Activated CD4-positive, alpha-beta T cell treated with anti-CD3 and anti-CD28 coated beads, Interleukin-2, amount 10 ng/mL, durations not matched to agents 7 days and 5 days (primary cell): ENCODE results near the gene SGCE. TPM values are rescaled to one million over a fixed set of nuclear protein-coding genes. Genes with fewer than 3 reads are reported as not detected.

Source experiments
- CTCF ChIA-PET: fragments of 350-600 bp; sonication (Branson Sonifier 250); formaldehyde crosslinking; loops from one replicate; lab custom pipeline; 2021; ENCODE audit warnings: antibody characterized with exemption; lab: Charles Lee
- POLR2A ChIA-PET: fragments of 350-600 bp; sonication (Branson Sonifier 250); formaldehyde crosslinking; loops from one replicate; lab custom pipeline; 2021; ENCODE audit warnings: antibody characterized with exemption; lab: Charles Lee
- DNase-seq: peaks from one replicate; pipeline ENCODE4 v3.0.0-alpha.2; 2020
- H3K27ac Mint-ChIP-seq: one replicate; pipeline ENCODE4 v1.8.0; 2021; ENCODE audit warnings: mild to moderate bottlenecking, moderate library complexity, mixed read lengths
- H3K27me3 Mint-ChIP-seq: one replicate; pipeline ENCODE4 v1.8.0; 2021; ENCODE audit warnings: mixed read lengths
- H3K36me3 Mint-ChIP-seq: one replicate; pipeline ENCODE4 v1.8.0; 2021; ENCODE audit warnings: low read depth, mixed read lengths
- H3K4me1 Mint-ChIP-seq: one replicate; pipeline ENCODE4 v1.8.0; 2021; ENCODE audit warnings: mixed read lengths
- H3K4me3 Mint-ChIP-seq: one replicate; pipeline ENCODE4 v1.8.0; 2021; ENCODE audit warnings: mild to moderate bottlenecking, moderate library complexity, mixed read lengths
- H3K9me3 Mint-ChIP-seq: one replicate; pipeline ENCODE4 v1.8.0; 2021; ENCODE audit warnings: mixed read lengths
- total RNA-seq, 2 experiments: library from RNA; stranded (reverse); gene quantifications; one replicate each; pipeline ENCODE4 v1.2.3, GENCODE V29; 2021

SGCE gene
- total RNA-seq, 2 experiments from 2014 or later, result not detected

- H3K27me3 Mint-ChIP-seq, result peaks cover 4% of the 10 kb centered on the region
- H3K27ac Mint-ChIP-seq, result no peak overlapping the region
- no peaks in the 10 kb centered on the region for H3K4me1 Mint-ChIP-seq
- H3K9me3 Mint-ChIP-seq, result no peaks in the 10 kb centered on the region
- no peak overlapping the region for H3K4me3 Mint-ChIP-seq
- no peak for DNase-seq
- POLR2A ChIA-PET, result no interaction called here
- CTCF ChIA-PET, result no interaction called here
- H3K36me3 Mint-ChIP-seq, result no peaks in the 10 kb centered on the region
These were observed 53.8 kb downstream of the SGCE start for GRCh38 chr7:94602181-94602580.

GRCh38 chr7:94600267-94600666 lies 55.7 kb downstream of the SGCE start:
- Mint-ChIP-seq H3K27ac (no peak overlapping the region), H3K4me3 (no peak overlapping the region), H3K4me1 (no peaks in the 10 kb centered on the region), H3K36me3 (no peaks in the 10 kb centered on the region), H3K27me3 (no peaks in the 10 kb centered on the region), H3K9me3 (no peaks in the 10 kb centered on the region)
- ChIA-PET POLR2A (no interaction called here), CTCF (no interaction called here)
- DNase-seq, result no peak

- DNase-seq, result no peak
These were observed 60.2 kb downstream of the SGCE start for GRCh38 chr7:94595717-94596116.

GRCh38 chr7:94594882-94595281 lies 61.1 kb downstream of the SGCE start:
- no peak for DNase-seq
- POLR2A ChIA-PET, result no interaction called here
- Mint-ChIP-seq H3K27me3 (no peaks in the 10 kb centered on the region), H3K4me3 (no peak overlapping the region), H3K27ac (no peak overlapping the region), H3K9me3 (no peaks in the 10 kb centered on the region), H3K36me3 (no peaks in the 10 kb centered on the region), H3K4me1 (no peaks in the 10 kb centered on the region)
- CTCF ChIA-PET, result no interaction called here

More at GRCh38 chr7:94595717-94596116, 60.2 kb downstream of the SGCE start:
- POLR2A ChIA-PET, result no interaction called here
- Mint-ChIP-seq H3K27ac (no peak overlapping the region), H3K4me3 (no peak overlapping the region), H3K27me3 (no peaks in the 10 kb centered on the region), H3K4me1 (no peaks in the 10 kb centered on the region), H3K36me3 (no peaks in the 10 kb centered on the region), H3K9me3 (no peaks in the 10 kb centered on the region)
- CTCF ChIA-PET, result no interaction called here

- no peak for DNase-seq
- H3K27me3 Mint-ChIP-seq, result no peaks in the 10 kb centered on the region
- no peak overlapping the region for H3K4me3 Mint-ChIP-seq
- POLR2A ChIA-PET, result no interaction called here
- no peaks in the 10 kb centered on the region for H3K36me3 Mint-ChIP-seq
- H3K9me3 Mint-ChIP-seq, result no peaks in the 10 kb centered on the region
- CTCF ChIA-PET, result no interaction called here
- H3K4me1 Mint-ChIP-seq, result no peaks in the 10 kb centered on the region
- H3K27ac Mint-ChIP-seq, result no peak overlapping the region
These were observed 64.8 kb downstream of the SGCE start for GRCh38 chr7:94591176-94591575.

- Mint-ChIP-seq H3K4me3 (no peak overlapping the region), H3K27me3 (no peaks in the 10 kb centered on the region), H3K4me1 (no peaks in the 10 kb centered on the region), H3K27ac (no peak overlapping the region), H3K9me3 (no peaks in the 10 kb centered on the region), H3K36me3 (no peaks in the 10 kb centered on the region)
- DNase-seq, result no peak
- ChIA-PET POLR2A (no interaction called here), CTCF (no interaction called here)
These were observed 65.3 kb downstream of the SGCE start for GRCh38 chr7:94590526-94591162.

GRCh38 chr7:94588075-94588474 lies 67.9 kb downstream of the SGCE start:
- Mint-ChIP-seq H3K27me3 (no peaks in the 10 kb centered on the region), H3K4me1 (no peaks in the 10 kb centered on the region), H3K4me3 (no peak overlapping the region), H3K9me3 (no peaks in the 10 kb centered on the region), H3K36me3 (no peaks in the 10 kb centered on the region), H3K27ac (no peak overlapping the region)
- ChIA-PET POLR2A (no interaction called here), CTCF (interaction anchor here (1.5 kb wide), 1 partner anchor 17 kb away, joined by 3 read pairs; no protein-coding TSS in a partner anchor)
- no peak for DNase-seq

GRCh38 chr7:94584113-94584512 lies 71.8 kb downstream of the SGCE start:
- H3K4me3 Mint-ChIP-seq, result no peak overlapping the region
- no peak for DNase-seq
- H3K27me3 Mint-ChIP-seq, result no peaks in the 10 kb centered on the region
- ChIA-PET POLR2A (no interaction called here), CTCF (no interaction called here)
- no peak overlapping the region for H3K27ac Mint-ChIP-seq
- H3K9me3 Mint-ChIP-seq, result no peaks in the 10 kb centered on the region
- no peaks in the 10 kb centered on the region for H3K4me1 Mint-ChIP-seq
- peaks cover 6% of the 10 kb centered on the region for H3K36me3 Mint-ChIP-seq

GRCh38 chr7:94580601-94581000 lies 75.3 kb downstream of the SGCE start:
- Mint-ChIP-seq H3K36me3 (peaks cover 14% of the 10 kb centered on the region), H3K27ac (no peak overlapping the region), H3K27me3 (no peaks in the 10 kb centered on the region), H3K4me1 (no peaks in the 10 kb centered on the region), H3K9me3 (peaks cover 10% of the 10 kb centered on the region), H3K4me3 (no peak overlapping the region)
- POLR2A ChIA-PET, result no interaction called here
- CTCF ChIA-PET, result no interaction called here
- no peak for DNase-seq

GRCh38 chr7:94579470-94579869 lies 76.5 kb downstream of the SGCE start:
- DNase-seq, result no peak
- Mint-ChIP-seq H3K4me3 (no peak overlapping the region), H3K27me3 (no peaks in the 10 kb centered on the region), H3K4me1 (no peaks in the 10 kb centered on the region), H3K9me3 (peaks cover 18% of the 10 kb centered on the region), H3K27ac (no peak overlapping the region), H3K36me3 (peaks cover 23% of the 10 kb centered on the region)
- ChIA-PET POLR2A (no interaction called here), CTCF (no interaction called here)

- no peak for DNase-seq
- Mint-ChIP-seq H3K27ac (no peak overlapping the region), H3K4me3 (no peak overlapping the region), H3K27me3 (no peaks in the 10 kb centered on the region), H3K36me3 (peaks cover 26% of the 10 kb centered on the region), H3K9me3 (peaks cover 25% of the 10 kb centered on the region), H3K4me1 (no peaks in the 10 kb centered on the region)
- ChIA-PET CTCF (no interaction called here), POLR2A (no interaction called here)
These were observed 77.3 kb downstream of the SGCE start for GRCh38 chr7:94578614-94579013.

- Mint-ChIP-seq H3K9me3 (peaks cover 29% of the 10 kb centered on the region), H3K27ac (no peak overlapping the region), H3K4me3 (no peak overlapping the region), H3K4me1 (no peaks in the 10 kb centered on the region), H3K36me3 (peaks cover 30% of the 10 kb centered on the region), H3K27me3 (no peaks in the 10 kb centered on the region)
- no peak for DNase-seq
- POLR2A ChIA-PET, result no interaction called here
- CTCF ChIA-PET, result interaction anchor here (0.6 kb wide), 1 partner anchor 750 kb away, joined by 4 read pairs; no protein-coding TSS in a partner anchor
These were observed 78.6 kb downstream of the SGCE start for GRCh38 chr7:94577357-94577756.

GRCh38 chr7:94576316-94576715 lies 79.6 kb downstream of the SGCE start:
- Mint-ChIP-seq H3K27me3 (no peaks in the 10 kb centered on the region), H3K27ac (no peak overlapping the region), H3K36me3 (peaks cover 32% of the 10 kb centered on the region), H3K4me3 (no peak overlapping the region), H3K9me3 (peaks cover 31% of the 10 kb centered on the region), H3K4me1 (no peaks in the 10 kb centered on the region)
- ChIA-PET POLR2A (no interaction called here), CTCF (no interaction called here)
- no peak for DNase-seq

GRCh38 chr7:94575646-94576045 lies 80.3 kb downstream of the SGCE start:
- Mint-ChIP-seq H3K36me3 (peaks cover 35% of the 10 kb centered on the region), H3K9me3 (peaks cover 31% of the 10 kb centered on the region), H3K27me3 (no peaks in the 10 kb centered on the region), H3K4me1 (no peaks in the 10 kb centered on the region), H3K27ac (no peak overlapping the region), H3K4me3 (no peak overlapping the region)
- ChIA-PET CTCF (no interaction called here), POLR2A (no interaction called here)
- DNase-seq, result no peak
